Prostate gland (tissue), 2 donors: ENCODE data around the gene PPFIA4. TPM values are rescaled to one million over a fixed set of nuclear protein-coding genes. Genes with fewer than 3 reads are reported as not detected.

ENCODE experiments used
- DNase-seq: peaks from one replicate; pipeline ENCODE4 v3.0.0-alpha.2; 2019; ENCODE audit warnings: low spot score
- H3K27ac ChIP-seq, 2 donors: fragments of 200-600 bp; sonication (generic); 2 replicates each; pipeline ENCODE4 v1.5.1; 2017 to 2019
- H3K27me3 ChIP-seq: fragments of 200-600 bp; sonication (generic); replicated peaks from 2 replicates; pipeline ENCODE4 v1.5.1; 2019; ENCODE audit not compliant: insufficient read depth
- H3K36me3 ChIP-seq, 2 donors: fragments of 200-600 bp; sonication (generic); 1 replicate in 1 of 2; 2 replicates in 1 of 2; pipeline versions ENCODE4 v1.5.1 to v1.8.1; 2017 to 2019
- H3K4me1 ChIP-seq: fragments of 200-600 bp; sonication (generic); replicated peaks from 2 replicates; pipeline ENCODE4 v1.5.1; 2019
- H3K4me3 ChIP-seq, 2 donors: fragments of 200-600 bp; sonication (generic); 2 replicates each; pipeline ENCODE4 v1.5.1; 2017 to 2019
- H3K9me3 ChIP-seq: fragments of 200-600 bp; sonication (generic); 2 replicates; pipeline ENCODE4 v1.5.1; 2017
- POLR2A ChIP-seq: fragments of 450-650 bp; IDR thresholded peaks from one replicate; pipeline ENCODE4 v1.6.1; 2016; ENCODE audit warnings: antibody characterized with exemption, mild to moderate bottlenecking
- POLR2AphosphoS5 ChIP-seq: sonication (generic); formaldehyde crosslinking; IDR thresholded peaks from one replicate; pipeline ENCODE4 v1.6.1; 2017; ENCODE audit warnings: antibody characterized with exemption
- whole genome bisulfite sequencing: methylation state at CpG from one replicate; pipeline ENCODE4 v1.1.5; 2018; 5-methylcytosine and 5-hydroxymethylcytosine counted together
- intact Hi-C: fragments of 100-400 bp; cut with DNase I; formaldehyde crosslinking; loops from one replicate; pipeline ENCODE4 v1.14.2; 2022
- total RNA-seq, 2 donors: library from RNA; depleted of rRNA; stranded (reverse); fragments of >200 nt; gene quantifications; one replicate each; pipeline ENCODE4 v1.1.0, GENCODE V29; 2016
- TF ChIP-seq, protein P1 (sequence below), 4 experiments: fragments of 200-600 bp in 2 of 4; fragments of 450-650 bp in 2 of 4; sonication (generic) in 2 of 4; IDR thresholded peaks; 1 replicate in 3 of 4; 2 replicates in 1 of 4; pipeline ENCODE4 v1.5.1; 2016 to 2019; ENCODE audit warnings: antibody characterized with exemption in 4 of 4, mild to moderate bottlenecking in 2 of 4, moderate library complexity in 2 of 4

Gene PPFIA4
- total RNA-seq, 2 donors from 2014 or later: 0.50 to 16.9 TPM

DNA sequence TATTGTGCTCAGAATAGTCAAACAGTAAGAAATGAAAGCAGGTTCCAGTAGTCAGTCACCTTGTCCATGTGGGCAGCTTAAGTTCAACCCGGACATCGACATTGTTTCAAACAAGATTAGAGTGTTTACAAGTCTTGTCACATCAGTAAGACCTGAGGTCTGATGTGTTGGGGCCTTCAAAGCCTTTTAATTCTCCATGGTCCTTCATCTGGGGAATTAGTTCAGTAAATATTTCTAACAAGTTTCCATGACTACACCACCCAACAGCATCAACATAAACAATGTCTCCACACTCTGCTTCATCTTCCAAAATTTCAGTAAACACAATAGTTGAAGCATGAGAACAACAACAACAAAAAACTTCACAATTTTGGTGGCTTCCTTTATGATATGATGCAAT is 86.2 kb downstream of the PPFIA4 start:
- H3K36me3 ChIP-seq: no peaks in the 10 kb centered on the region
- WGBS: 51% methylated on average over 2 of the region's 2 CpGs
- intact Hi-C loops: no loop called here
- TF ChIP-seq POLR2AphosphoS5 (no peak), POLR2A (no peak)
- TF ChIP-seq, protein P1, sequence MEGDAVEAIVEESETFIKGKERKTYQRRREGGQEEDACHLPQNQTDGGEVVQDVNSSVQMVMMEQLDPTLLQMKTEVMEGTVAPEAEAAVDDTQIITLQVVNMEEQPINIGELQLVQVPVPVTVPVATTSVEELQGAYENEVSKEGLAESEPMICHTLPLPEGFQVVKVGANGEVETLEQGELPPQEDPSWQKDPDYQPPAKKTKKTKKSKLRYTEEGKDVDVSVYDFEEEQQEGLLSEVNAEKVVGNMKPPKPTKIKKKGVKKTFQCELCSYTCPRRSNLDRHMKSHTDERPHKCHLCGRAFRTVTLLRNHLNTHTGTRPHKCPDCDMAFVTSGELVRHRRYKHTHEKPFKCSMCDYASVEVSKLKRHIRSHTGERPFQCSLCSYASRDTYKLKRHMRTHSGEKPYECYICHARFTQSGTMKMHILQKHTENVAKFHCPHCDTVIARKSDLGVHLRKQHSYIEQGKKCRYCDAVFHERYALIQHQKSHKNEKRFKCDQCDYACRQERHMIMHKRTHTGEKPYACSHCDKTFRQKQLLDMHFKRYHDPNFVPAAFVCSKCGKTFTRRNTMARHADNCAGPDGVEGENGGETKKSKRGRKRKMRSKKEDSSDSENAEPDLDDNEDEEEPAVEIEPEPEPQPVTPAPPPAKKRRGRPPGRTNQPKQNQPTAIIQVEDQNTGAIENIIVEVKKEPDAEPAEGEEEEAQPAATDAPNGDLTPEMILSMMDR (IDR thresholded peaks at IDR 0.05): no peak
- no peak for DNase-seq
- peaks cover 2% of the 10 kb centered on the region for H3K27me3 ChIP-seq
- no peak overlapping the region for H3K27ac ChIP-seq
- no peaks in the 10 kb centered on the region for H3K4me1 ChIP-seq
- no peaks in the 10 kb centered on the region for H3K9me3 ChIP-seq
- no peak overlapping the region for H3K4me3 ChIP-seq

DNA sequence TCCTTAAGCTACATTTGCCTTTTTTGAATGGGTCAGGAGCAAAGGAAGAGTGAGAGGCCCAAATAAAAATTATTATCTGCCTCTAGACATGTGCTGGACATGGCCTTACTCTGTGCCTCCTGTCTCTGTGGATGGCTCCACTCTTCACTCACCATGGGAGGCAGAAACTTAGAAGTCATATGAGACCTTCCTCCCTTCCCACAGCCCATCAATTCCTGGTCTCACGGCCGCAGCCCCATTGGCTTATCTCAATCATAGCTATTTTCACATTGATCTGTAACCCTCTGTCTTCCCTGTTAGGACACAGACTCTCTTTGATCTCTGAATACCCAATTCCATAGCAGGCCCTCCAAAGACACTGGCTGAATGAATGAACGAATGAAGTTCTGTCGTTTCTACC is 87.0 kb downstream of the PPFIA4 start:
- Histone ChIP-seq H3K27me3 (peaks cover 4% of the 10 kb centered on the region), H3K36me3 (no peaks in the 10 kb centered on the region), H3K4me1 (no peaks in the 10 kb centered on the region), H3K4me3 (no peak overlapping the region), H3K27ac (no peak overlapping the region), H3K9me3 (no peaks in the 10 kb centered on the region)
- intact Hi-C loops: no loop called here
- DNase-seq: no peak
- 79% methylated on average over 4 of the region's 4 CpGs for WGBS
- TF ChIP-seq POLR2AphosphoS5: no peak
- TF ChIP-seq, protein P1 (IDR thresholded peaks at IDR 0.05): no peak
- TF ChIP-seq POLR2A: no peak

DNA sequence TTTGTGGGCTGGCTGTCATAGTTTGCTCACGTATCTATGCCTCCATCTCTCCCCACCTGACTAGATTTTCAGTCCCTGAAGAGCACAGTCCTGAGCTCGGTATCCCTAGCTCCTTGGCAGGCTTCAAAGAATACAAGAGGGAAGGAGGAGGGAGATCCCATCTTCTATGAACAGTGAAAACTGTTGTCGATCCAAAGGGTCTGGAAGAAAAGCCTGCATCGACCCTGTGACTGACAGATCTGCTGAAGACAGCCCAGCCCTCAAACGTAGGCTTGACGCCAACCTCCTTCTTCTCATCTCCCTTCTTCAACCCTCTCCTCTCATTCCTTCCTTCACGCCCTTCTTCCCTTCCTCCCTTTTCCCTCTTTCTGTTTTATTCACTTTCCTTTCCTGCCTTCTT is 87.9 kb downstream of the PPFIA4 start:
- Histone ChIP-seq H3K4me1 (no peaks in the 10 kb centered on the region), H3K27ac (no peak overlapping the region), H3K27me3 (peaks cover 3% of the 10 kb centered on the region), H3K4me3 (no peak overlapping the region), H3K9me3 (no peaks in the 10 kb centered on the region), H3K36me3 (no peaks in the 10 kb centered on the region)
- 69% methylated on average over 7 of the region's 7 CpGs for WGBS
- TF ChIP-seq POLR2A: no peak
- TF ChIP-seq, protein P1 (IDR thresholded peaks at IDR 0.05): no peak
- TF ChIP-seq POLR2AphosphoS5: no peak
- no peak for DNase-seq
- intact Hi-C loops: no loop called here

DNA sequence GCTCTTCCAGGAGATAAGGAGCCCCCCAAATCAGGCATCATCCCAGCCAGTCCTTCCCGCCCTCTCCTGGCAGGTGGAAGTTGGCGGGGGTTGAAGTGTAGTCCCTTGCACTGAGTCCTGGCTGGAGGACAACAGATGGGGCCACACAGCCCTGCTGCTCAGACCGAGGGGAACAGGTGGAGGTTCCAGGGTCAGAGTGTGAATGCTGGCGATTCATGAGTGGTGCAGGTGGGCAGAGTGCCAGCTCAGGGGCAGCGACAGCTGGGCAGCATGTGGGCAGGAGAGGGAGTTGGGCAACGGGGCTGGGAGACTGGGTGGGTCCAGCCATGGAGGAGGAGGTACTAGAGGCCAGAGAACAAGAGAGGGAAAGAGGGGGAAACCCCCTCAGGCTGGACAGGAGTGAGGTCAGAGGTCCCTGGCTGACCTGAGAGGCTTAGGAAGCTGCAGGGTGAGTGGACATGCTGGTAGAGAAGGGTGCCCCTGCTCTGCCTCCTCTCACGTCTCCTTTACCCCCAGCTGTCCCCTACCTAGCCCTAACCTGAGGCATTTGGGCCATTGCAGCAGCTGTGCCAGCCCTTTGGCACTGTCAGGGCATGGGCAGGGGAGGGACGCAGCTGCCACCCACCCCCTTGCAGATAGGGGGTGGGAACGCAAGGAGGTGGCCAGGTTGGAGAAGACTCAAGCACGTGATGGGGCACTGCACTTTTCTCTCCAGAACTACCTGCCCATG is 90.0 kb downstream of the PPFIA4 start:
- H3K4me3 ChIP-seq: no peak overlapping the region
- no peak for TF ChIP-seq POLR2AphosphoS5
- TF ChIP-seq, protein P1 (IDR thresholded peaks at IDR 0.05): no peak
- TF ChIP-seq POLR2A: no peak
- intact Hi-C loops: loop anchor here (5.0 kb wide), 1 partner anchor 56 kb away; no protein-coding TSS in a partner anchor

More for the DNA sequence above, 90.0 kb downstream of the PPFIA4 start:
- no peak overlapping the region for H3K27ac ChIP-seq
- no peaks in the 10 kb centered on the region for H3K36me3 ChIP-seq
- DNase-seq: no peak
- H3K27me3 ChIP-seq: peaks cover 3% of the 10 kb centered on the region
- no peaks in the 10 kb centered on the region for H3K9me3 ChIP-seq
- H3K4me1 ChIP-seq: no peaks in the 10 kb centered on the region
- WGBS: 59% methylated on average over 10 of the region's 10 CpGs
